A673 (cell line): Measurements from ENCODE around the gene OAS1. TPM values are rescaled to one million over a fixed set of nuclear protein-coding genes. Genes with fewer than 3 reads are reported as not detected.

Experiments
- Bru-seq: library from RNA; stranded (reverse); fragments of 400-500 nt; gene quantifications from one replicate; lab custom pipeline; 2021; lab: Mats Ljungman, UMichigan
- BruChase-seq, 2 experiments: library from RNA; stranded (reverse); fragments of 400-500 nt; gene quantifications; one replicate each; lab custom pipeline; 2021; lab: Mats Ljungman, UMichigan
- BruUV-seq: library from RNA; stranded (reverse); fragments of 400-500 nt; replicated peaks from 2 replicates; lab custom pipeline; 2021; lab: Mats Ljungman, UMichigan
- CTCF ChIA-PET: fragments of 300-600 bp; sonication (Branson Sonifier 250); formaldehyde crosslinking; loops from one replicate; lab custom pipeline; 2022; ENCODE audit warnings: antibody characterized with exemption; lab: Charles Lee
- POLR2A ChIA-PET: fragments of 300-600 bp; sonication (Branson Sonifier 250); formaldehyde crosslinking; loops from one replicate; lab custom pipeline; 2022; ENCODE audit warnings: antibody characterized with exemption; ENCODE audit not compliant: low non-redundant PET; lab: Charles Lee
- DNase-seq: peaks from one replicate; pipeline ENCODE4 v3.0.0-alpha.2; 2015; ENCODE audit warnings: low spot score
- H3K27ac ChIP-seq: fragments of 200-600 bp; sonication (generic); 2 replicates; pipeline ENCODE4 v1.5.1; 2016; ENCODE audit warnings: mixed run types, low read depth, mild to moderate bottlenecking, mixed read lengths, antibody characterized with exemption, low read length; ENCODE audit not compliant: poor library complexity, severe bottlenecking
- H3K27me3 ChIP-seq: fragments of 200-600 bp; sonication (generic); replicated peaks from 2 replicates; pipeline ENCODE4 v1.6.1; 2017; ENCODE audit warnings: mixed run types, low read depth, mild to moderate bottlenecking, mixed read lengths, antibody characterized with exemption, low read length; ENCODE audit not compliant: insufficient read depth, poor library complexity
- H3K36me3 ChIP-seq: fragments of 200-600 bp; sonication (generic); 2 replicates; pipeline ENCODE4 v1.6.1; 2016; ENCODE audit warnings: mixed run types, mild to moderate bottlenecking, mixed read lengths, antibody characterized with exemption, low read length; ENCODE audit not compliant: insufficient read depth, poor library complexity, severe bottlenecking
- H3K4me1 ChIP-seq: fragments of 200-600 bp; sonication (generic); 2 replicates; pipeline ENCODE4 v1.6.1; 2017; ENCODE audit warnings: mixed run types, mild to moderate bottlenecking, mixed read lengths, antibody characterized with exemption, low read length; ENCODE audit not compliant: insufficient read depth, poor library complexity, severe bottlenecking
- H3K4me3 ChIP-seq: fragments of 200-600 bp; sonication (generic); 2 replicates; pipeline ENCODE4 v1.5.1; 2016; ENCODE audit warnings: low read depth, mixed run types, mild to moderate bottlenecking, mixed read lengths, low read length; ENCODE audit not compliant: poor library complexity, severe bottlenecking
- H3K9me3 ChIP-seq: fragments of 200-600 bp; sonication (generic); 2 replicates; pipeline ENCODE4 v1.6.1; 2016; ENCODE audit warnings: mixed run types, low read depth, mild to moderate bottlenecking, mixed read lengths, antibody characterized with exemption, low read length; ENCODE audit not compliant: poor library complexity, severe bottlenecking
- EZH2 ChIP-seq: fragments of 200-600 bp; sonication (generic); IDR thresholded peaks from 2 replicates; pipeline ENCODE4 v1.6.1; 2017; ENCODE audit warnings: borderline replicate concordance, low read depth, mild to moderate bottlenecking, mixed read lengths, antibody characterized with exemption, low read length; ENCODE audit not compliant: poor library complexity, severe bottlenecking
- intact Hi-C: fragments of 100-400 bp; cut with micrococcal nuclease; formaldehyde crosslinking; loops from one replicate; pipeline ENCODE4 v1.10.0; 2022; ENCODE audit not compliant: unreplicated experiment
- long read RNA-seq: library from polyadenylated mRNA; stranded (forward); transcript quantifications from one replicate; pipeline ENCODE4 v2.0.0, GENCODE V29; 2022
- total RNA-seq: library from RNA; stranded (reverse); gene quantifications from 2 replicates; pipeline ENCODE4 v1.2.3, GENCODE V29; 2021
- TF ChIP-seq, protein P1 (sequence below): fragments of 300-800, 200-600 bp; sonication (generic); conservative IDR thresholded peaks from 2 replicates; pipeline ENCODE4 v1.5.1; 2017; ENCODE audit warnings: low read depth, mild to moderate bottlenecking, antibody characterized with exemption, low read length, moderate library complexity, mixed read lengths

The OAS1 gene
- total RNA-seq (12.4 and 15.6 TPM in 2 replicates), Bru-seq, nascent RNA (percentile 50 among the genes with signal in this experiment), BruChase-seq, experiment 1, labeled RNA remaining after a 2-hour chase (percentile 42 among the genes with signal in this experiment), BruChase-seq, experiment 2, labeled RNA remaining after a 6-hour chase (percentile 49 among the genes with signal in this experiment)
- long read RNA-seq, transcript OAS1-201 (6 exons, 1,816 nt), result major isoform, 79 of 86 reads
- long read RNA-seq, partial matches to known transcripts, result 1 of 86 reads
- long read RNA-seq, other reads (novel, unspliced or antisense), result 3 of 86 reads

DNA sequence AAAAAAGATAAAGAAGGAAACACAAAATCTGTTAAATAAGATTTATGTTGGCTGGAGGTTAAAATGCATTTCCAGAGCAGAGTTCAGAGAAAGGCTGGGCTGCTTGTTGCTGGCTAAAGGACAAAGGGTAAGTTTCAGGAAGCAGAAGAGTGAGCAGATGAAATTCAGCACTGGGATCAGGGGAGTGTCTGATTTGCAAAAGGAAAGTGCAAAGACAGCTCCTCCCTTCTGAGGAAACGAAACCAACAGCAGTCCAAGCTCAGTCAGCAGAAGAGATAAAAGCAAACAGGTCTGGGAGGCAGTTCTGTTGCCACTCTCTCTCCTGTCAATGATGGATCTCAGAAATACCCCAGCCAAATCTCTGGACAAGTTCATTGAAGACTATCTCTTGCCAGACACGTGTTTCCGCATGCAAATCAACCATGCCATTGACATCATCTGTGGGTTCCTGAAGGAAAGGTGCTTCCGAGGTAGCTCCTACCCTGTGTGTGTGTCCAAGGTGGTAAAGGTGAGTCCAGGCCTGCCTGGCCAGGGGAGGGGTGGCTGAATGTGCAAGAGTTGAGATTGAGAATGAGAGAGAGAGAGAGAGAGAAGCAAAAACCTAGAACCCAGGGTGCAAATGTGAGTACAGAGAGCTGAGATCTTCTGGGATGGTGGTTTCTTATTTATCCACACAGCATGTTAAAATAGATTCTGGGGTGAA, at the start of gene OAS1:
OAS1 (plus strand) TSS at position 251 of the 703 bp plus-strand sequence; CDS start at position 329, 78 bp downstream.
- intact Hi-C loops, result no loop called here
- DNase-seq, result peak; percentile 55
- CTCF ChIA-PET, result no interaction called here
- Histone ChIP-seq H3K27me3 (no peaks in the 10 kb centered on the region), H3K27ac (peak within 1 kb of the TSS; percentile 31), H3K4me3 (peak within 1 kb of the TSS; percentile 38), H3K36me3 (no peaks in the 10 kb centered on the region), H3K9me3 (peaks cover 1% of the 10 kb centered on the region), H3K4me1 (peaks cover 21% of the 10 kb centered on the region)
- POLR2A ChIA-PET, result no interaction called here
- TSS peak; percentile 81 for BruUV-seq
- no peak for TF ChIP-seq EZH2
- TF ChIP-seq, protein P1, sequence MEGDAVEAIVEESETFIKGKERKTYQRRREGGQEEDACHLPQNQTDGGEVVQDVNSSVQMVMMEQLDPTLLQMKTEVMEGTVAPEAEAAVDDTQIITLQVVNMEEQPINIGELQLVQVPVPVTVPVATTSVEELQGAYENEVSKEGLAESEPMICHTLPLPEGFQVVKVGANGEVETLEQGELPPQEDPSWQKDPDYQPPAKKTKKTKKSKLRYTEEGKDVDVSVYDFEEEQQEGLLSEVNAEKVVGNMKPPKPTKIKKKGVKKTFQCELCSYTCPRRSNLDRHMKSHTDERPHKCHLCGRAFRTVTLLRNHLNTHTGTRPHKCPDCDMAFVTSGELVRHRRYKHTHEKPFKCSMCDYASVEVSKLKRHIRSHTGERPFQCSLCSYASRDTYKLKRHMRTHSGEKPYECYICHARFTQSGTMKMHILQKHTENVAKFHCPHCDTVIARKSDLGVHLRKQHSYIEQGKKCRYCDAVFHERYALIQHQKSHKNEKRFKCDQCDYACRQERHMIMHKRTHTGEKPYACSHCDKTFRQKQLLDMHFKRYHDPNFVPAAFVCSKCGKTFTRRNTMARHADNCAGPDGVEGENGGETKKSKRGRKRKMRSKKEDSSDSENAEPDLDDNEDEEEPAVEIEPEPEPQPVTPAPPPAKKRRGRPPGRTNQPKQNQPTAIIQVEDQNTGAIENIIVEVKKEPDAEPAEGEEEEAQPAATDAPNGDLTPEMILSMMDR, result no peak

DNA sequence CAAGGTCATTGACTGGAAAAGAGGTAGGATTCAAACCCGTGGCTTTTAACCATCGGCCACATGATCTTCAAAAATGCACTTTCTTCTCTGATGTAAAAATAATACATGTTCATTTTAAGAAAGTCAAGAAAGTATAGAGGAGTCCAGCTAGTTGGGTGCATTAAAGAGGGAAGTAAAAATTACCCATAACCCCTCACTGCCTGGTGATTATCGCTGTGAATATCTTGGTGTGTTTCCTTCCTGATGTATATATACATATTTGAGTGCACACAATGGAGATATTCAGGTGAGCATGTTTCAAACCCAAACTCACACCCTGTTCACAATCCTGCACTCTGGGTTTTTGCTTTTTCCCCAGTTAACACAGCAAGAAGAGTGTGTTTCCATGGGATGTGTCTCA, 47.5 kb upstream of the OAS1 start:
- H3K36me3 ChIP-seq, result no peaks in the 10 kb centered on the region
- ChIA-PET POLR2A (no interaction called here), CTCF (no interaction called here)
- H3K4me3 ChIP-seq, result no peak overlapping the region
- H3K9me3 ChIP-seq, result no peaks in the 10 kb centered on the region
- no peak overlapping the region for H3K27ac ChIP-seq
- intact Hi-C loops, result no loop called here
- TF ChIP-seq, protein P1, result no peak
- TF ChIP-seq EZH2, result no peak
- H3K4me1 ChIP-seq, result no peaks in the 10 kb centered on the region
- no peak for DNase-seq
- no peaks in the 10 kb centered on the region for H3K27me3 ChIP-seq
- BruUV-seq, result no TSS peak

DNA sequence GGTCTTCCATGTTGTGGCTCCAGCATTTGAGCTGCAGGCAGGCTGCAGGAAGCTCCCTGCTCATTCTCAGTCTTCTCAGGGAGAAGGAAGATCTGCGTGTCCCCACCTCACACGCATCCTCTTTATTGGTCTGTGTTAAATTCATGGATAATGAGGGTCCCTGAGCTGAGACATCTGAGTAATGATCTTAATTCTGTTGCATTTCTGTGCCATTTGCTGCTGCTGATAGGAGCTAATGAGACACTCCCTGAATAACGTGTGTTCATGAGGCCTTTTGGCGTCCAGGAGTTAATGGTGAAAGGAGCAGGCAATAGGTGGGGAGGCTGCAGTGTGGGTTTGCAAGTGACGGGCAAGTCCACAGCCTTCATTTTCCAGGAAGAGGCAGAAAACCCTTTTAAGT, 46.6 kb upstream of the OAS1 start:
- Histone ChIP-seq H3K9me3 (no peaks in the 10 kb centered on the region), H3K36me3 (no peaks in the 10 kb centered on the region), H3K4me1 (no peaks in the 10 kb centered on the region), H3K27me3 (no peaks in the 10 kb centered on the region), H3K27ac (no peak overlapping the region), H3K4me3 (no peak overlapping the region)
- DNase-seq, result no peak
- no peak for TF ChIP-seq EZH2
- TF ChIP-seq, protein P1, result no peak
- intact Hi-C loops, result no loop called here
- BruUV-seq, result no TSS peak
- ChIA-PET POLR2A (no interaction called here), CTCF (interaction anchor here (0.6 kb wide), 1 partner anchor 154 kb away, joined by 3 read pairs; no protein-coding TSS in a partner anchor)
